Endothelial cell of coronary artery (primary cell): ENCODE results near the gene SIGLEC9. TPM values are rescaled to one million over a fixed set of nuclear protein-coding genes. Genes with fewer than 3 reads are reported as not detected.

Source experiments
- total RNA-seq: library from RNA; depleted of rRNA; stranded (reverse); fragments of >200 nt; gene quantifications from 2 replicates; pipeline ENCODE4 v1.2.3, GENCODE V29; 2014

SIGLEC9 gene
- 0.09 TPM in 1 of 2 replicates, not detected in the other for total RNA-seq

GRCh38 chr19:51124729-51125128 is at the start of gene SIGLEC9:
SIGLEC9 (plus strand) TSS chr19:51124906; CDS start chr19:51124975, 69 bp downstream.

DNA sequence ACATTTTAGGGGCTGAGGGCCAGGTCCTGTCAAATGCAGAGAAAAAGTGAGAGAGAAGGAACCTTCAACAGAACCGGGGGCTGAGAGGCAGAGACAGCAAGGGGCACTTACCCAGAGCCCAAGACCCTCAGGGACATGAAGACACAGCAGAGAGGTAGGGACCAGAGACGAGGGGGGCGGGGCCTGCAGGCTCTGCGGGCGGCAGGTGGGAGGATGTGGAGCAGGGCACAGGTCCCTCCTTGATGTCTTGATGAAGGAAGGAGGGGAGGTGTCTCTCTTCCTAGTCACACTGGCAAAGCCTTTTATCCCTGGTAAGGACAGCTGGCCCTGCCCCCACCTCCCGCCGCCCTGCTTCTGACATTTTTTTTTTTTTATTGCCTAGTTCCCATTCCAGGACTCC is 42.1 kb upstream of the SIGLEC9 start, which contains the start of gene KLK14:
KLK14 (minus strand) TSS at position 277 of the 400 bp plus-strand sequence; CDS start at position 4, 273 bp downstream.

DNA sequence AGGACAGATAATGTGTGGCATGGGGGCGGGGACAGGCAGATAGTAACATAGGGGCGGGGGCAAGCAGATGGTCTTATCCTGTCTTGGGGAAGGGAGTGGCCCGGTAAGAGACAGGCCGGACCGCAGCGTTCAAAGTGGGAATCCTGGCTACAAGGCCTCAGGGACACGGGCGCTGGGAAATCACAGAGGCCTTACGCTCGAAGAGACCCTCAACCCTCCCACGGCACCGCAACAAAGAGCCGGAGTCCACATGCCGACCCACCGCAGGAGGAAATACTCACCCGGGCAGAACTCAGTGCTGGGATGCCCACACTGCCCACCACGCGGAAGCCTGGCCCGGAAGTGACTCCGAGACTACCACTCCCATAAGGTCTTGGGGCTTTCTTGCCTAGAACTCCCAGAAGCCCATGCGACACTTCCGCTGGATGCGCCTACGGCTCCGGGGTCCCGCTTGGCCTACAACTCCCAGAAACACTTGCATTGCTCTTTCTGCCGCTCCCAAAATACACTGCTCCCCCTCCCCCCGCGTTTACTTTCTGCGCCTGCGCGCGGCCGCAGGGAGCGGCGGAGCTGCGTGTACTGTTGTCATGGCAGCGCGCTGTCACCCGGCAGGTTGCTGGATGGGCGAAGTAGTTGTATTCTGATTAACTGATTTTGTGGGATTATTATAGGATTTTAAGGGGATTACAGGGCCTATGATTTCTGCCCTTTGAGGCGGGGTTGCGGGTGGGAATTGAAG is 16.5 kb upstream of the SIGLEC9 start, which contains the start of gene CTU1:
CTU1 (minus strand) TSS at position 344 of the 739 bp plus-strand sequence. CDS start 3,840 bp downstream, outside the sequence.

DNA sequence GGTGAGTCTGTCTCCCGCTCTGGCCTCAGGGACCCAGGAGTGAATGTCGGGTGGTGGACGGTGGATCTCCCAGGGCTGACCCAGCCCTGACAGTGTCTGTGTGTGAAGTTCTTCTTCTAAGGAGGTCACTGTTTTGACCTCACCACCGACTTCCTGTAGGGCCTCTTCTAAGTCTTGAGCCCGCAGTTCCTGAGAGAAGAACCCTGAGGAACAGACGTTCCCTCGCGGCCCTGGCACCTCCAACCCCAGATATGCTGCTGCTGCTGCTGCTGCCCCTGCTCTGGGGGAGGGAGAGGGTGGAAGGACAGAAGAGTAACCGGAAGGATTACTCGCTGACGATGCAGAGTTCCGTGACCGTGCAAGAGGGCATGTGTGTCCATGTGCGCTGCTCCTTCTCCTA is 17.4 kb downstream of the SIGLEC9 start, which contains the start of gene SIGLEC7:
SIGLEC7 (plus strand) TSS at position 183 of the 400 bp plus-strand sequence; CDS start at position 252, 69 bp downstream.

Other genes starting within 250 kb of the SIGLEC9 start
- not detected in 2 replicates for gene KLK4, start 213.5 kb upstream of the SIGLEC9 start, total RNA-seq
- gene KLK5, start 171.9 kb upstream of the SIGLEC9 start, total RNA-seq, result not detected in 2 replicates
- gene KLK6, start 155.3 kb upstream of the SIGLEC9 start, total RNA-seq, result 0.09 TPM in 1 of 2 replicates, not detected in the other
- not detected in 2 replicates for gene KLK7, start 141.0 kb upstream of the SIGLEC9 start, total RNA-seq
- not detected in 2 replicates for gene KLK8, start 123.3 kb upstream of the SIGLEC9 start, total RNA-seq
- under 0.01 TPM in 1 of 2 replicates, not detected in the other for gene KLK10, start 105.2 kb upstream of the SIGLEC9 start, total RNA-seq
- gene KLK11, start 98.3 kb upstream of the SIGLEC9 start, total RNA-seq, result not detected in 2 replicates
- gene KLK12, start 89.9 kb upstream of the SIGLEC9 start, total RNA-seq, result not detected in 2 replicates
- gene KLK13, start 59.8 kb upstream of the SIGLEC9 start, total RNA-seq, result not detected in 2 replicates
- gene KLK14, start 42.0 kb upstream of the SIGLEC9 start, total RNA-seq, result 0.19 TPM in 1 of 2 replicates, not detected in the other
- gene CTU1, start 16.5 kb upstream of the SIGLEC9 start, total RNA-seq, result 5.8 and 7.3 TPM in 2 replicates
- under 0.01 TPM in 1 of 2 replicates, not detected in the other for gene SIGLEC7, start 17.4 kb downstream of the SIGLEC9 start, total RNA-seq
- not detected in 2 replicates for gene CD33, start 100.2 kb downstream of the SIGLEC9 start, total RNA-seq
- gene SIGLECL1, start 126.2 kb downstream of the SIGLEC9 start, total RNA-seq, result not detected in 2 replicates
- gene IGLON5, start 186.7 kb downstream of the SIGLEC9 start, total RNA-seq, result under 0.01 TPM in 1 of 2 replicates, not detected in the other
- gene VSIG10L, start 217.2 kb downstream of the SIGLEC9 start, total RNA-seq, result 0.18 and 0.19 TPM in 2 replicates
- 121 and 134 TPM in 2 replicates for gene ETFB, start 241.5 kb downstream of the SIGLEC9 start, total RNA-seq
- gene CLDND2, start 244.1 kb downstream of the SIGLEC9 start, total RNA-seq, result 0.18 TPM in 1 of 2 replicates, not detected in the other
- not detected in 2 replicates for gene NKG7, start 247.7 kb downstream of the SIGLEC9 start, total RNA-seq